Pancreas (tissue), 10 donors: ENCODE data around the gene CAB39L. TPM values are rescaled to one million over a fixed set of nuclear protein-coding genes. Genes with fewer than 3 reads are reported as not detected.

Experiments
- ATAC-seq, 4 donors: fragments of 200-7000 bp; cut with Tn5 transposase; one replicate each; pipeline versions ENCODE4 v1.8.0 to v1.9.1; 2020; ENCODE audit warnings: mild to moderate bottlenecking in 4 of 4, moderate library complexity in 4 of 4
- DNase-seq, 6 donors: peaks; one replicate each; pipeline ENCODE4 v3.0.0-alpha.2; 2020
- FAIRE-seq: peaks from 2 replicates; lab custom pipeline; 2012; peaks lifted over from hg19 to GRCh38; lab: Jason Lieb, UNC
- H3K27ac ChIP-seq, 4 donors: fragments of 200-600 bp; sonication (generic); 1 replicate in 3 of 4; 2 replicates in 1 of 4; pipeline versions ENCODE4 v1.5.0 to v1.8.0; 2020
- H3K27me3 ChIP-seq, 4 donors: fragments of 200-600 bp; one replicate each; pipeline ENCODE4 v1.8.0; 2021
- H3K36me3 ChIP-seq, 3 donors: fragments of 200-600 bp; sonication (generic) in 1 of 3; one replicate each; pipeline versions ENCODE4 v1.5.0 to v1.8.0; 2020 to 2021
- H3K4me1 ChIP-seq, 3 donors: fragments of 200-600 bp; one replicate each; pipeline ENCODE4 v1.8.0; 2021
- H3K4me3 ChIP-seq, 4 donors: fragments of 200-600 bp; sonication (generic) in 2 of 4; one replicate each; pipeline versions ENCODE4 v1.5.0 to v1.8.0; 2020 to 2021
- H3K9me3 ChIP-seq, 4 donors: fragments of 200-600 bp; one replicate each; pipeline ENCODE4 v1.8.0; 2021
- CTCF ChIP-seq, 4 donors: fragments of 200-600 bp; sonication (generic) in 3 of 4; IDR thresholded peaks; one replicate each; pipeline versions ENCODE4 v1.5.0 to v1.8.0; 2021; ENCODE audit warnings: antibody characterized with exemption in 4 of 4
- WGBS, 2 donors: extraction: QIAGEN DNeasy Blood & Tissue Kit; methylation state at CpG; one replicate each; pipeline ENCODE4 v1.1.7; 2013; 5-methylcytosine and 5-hydroxymethylcytosine counted together
- intact Hi-C, 3 donors: fragments of 100-400 bp; cut with DNase I; formaldehyde crosslinking; loops; one replicate each; pipeline versions ENCODE4 v1.11.1 to v1.14.2; 2022
- polyA plus RNA-seq, 2 donors: library from polyadenylated mRNA; stranded (reverse); fragments of 200-250 nt; gene quantifications; one replicate each; pipeline ENCODE4 v1.2.3, GENCODE V29; 2013
- total RNA-seq, 6 donors: library from RNA; stranded (reverse); fragmentation: NEBNext Ultra II Directional in 4 of 6; extraction: Animal tissue kit (Norgen Biotek cat#: 25700) in 4 of 6; gene quantifications; one replicate each; pipeline versions ENCODE4 v1.2.1 to v1.2.4, GENCODE V29; 2021 to 2023
- donor health status: healthy with polysubstance abuse.
- donor health status: DM: no; HTN: no; CAD: no; lungs with moderate emphysema.
- donor health status: DM: no; HTN: no; CAD: no.
- donor health status: control.
- donor health status: control.
- donor health status: Bipolar disorder and iron deficiency.
- donor health status: DM: yes; HTN: yes; CAD: no.
- donor health status: DM: no; HTN: no; CAD: no.
- donor health status: DM: no; HTN: no; CAD: no.
- donor health status: DM: yes; HTN: yes; CAD: no.

Gene CAB39L
- total and polyA plus RNA-seq, 8 donors = 2.7 to 8.4 (median 5.0) TPM

- Histone ChIP-seq H3K27ac (no peak overlapping the region), H3K27me3 (no peaks in the 10 kb centered on the region), H3K9me3 (no peaks in the 10 kb centered on the region), H3K4me1 (no peaks in the 10 kb centered on the region), H3K36me3 (no peaks in the 10 kb centered on the region), H3K4me3 (no peak overlapping the region)
- TF ChIP-seq CTCF (IDR thresholded peaks at IDR 0.05) = no peak
- 36 to 45% methylated on average over 6 of the region's 6 CpGs for WGBS, 2 donors
- no peak for FAIRE-seq
- intact Hi-C loops = no loop called here
- peak in 1 of 6 donors; percentile 66 for DNase-seq
- ATAC-seq = peak in 2 of 4 donors; percentile 35 to 42
Measured at GRCh38 chr13:49292742-49293486, 150.9 kb downstream of the CAB39L start.

DNA sequence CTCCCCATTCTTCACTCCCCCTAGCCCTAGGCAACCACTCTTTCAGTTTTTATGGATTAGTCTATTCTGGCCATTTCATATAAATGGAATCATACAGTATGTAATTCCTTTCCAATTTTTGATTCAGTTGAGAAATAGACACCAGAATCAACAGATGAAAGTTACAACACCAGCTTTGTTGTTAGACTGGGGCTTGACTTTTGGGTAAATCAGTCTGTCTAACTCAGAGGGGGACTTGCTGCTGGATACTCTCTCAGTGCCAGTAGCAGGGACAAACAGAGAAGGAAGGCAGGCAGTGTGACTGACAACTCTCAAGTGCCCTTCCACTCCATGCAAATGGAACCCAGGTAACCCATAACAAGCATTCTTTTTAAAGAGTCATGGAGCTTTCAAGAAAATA, 155.4 kb downstream of the CAB39L start:
- DNase-seq (no peak), FAIRE-seq (no peak), ATAC-seq (no peak)
- intact Hi-C loops = no loop called here
- Histone ChIP-seq H3K4me1 (no peaks in the 10 kb centered on the region), H3K9me3 (no peaks in the 10 kb centered on the region), H3K36me3 (no peaks in the 10 kb centered on the region), H3K27me3 (no peaks in the 10 kb centered on the region), H3K27ac (no peak overlapping the region), H3K4me3 (no peak overlapping the region)
- no peak for TF ChIP-seq CTCF (IDR thresholded peaks at IDR 0.05)

DNA sequence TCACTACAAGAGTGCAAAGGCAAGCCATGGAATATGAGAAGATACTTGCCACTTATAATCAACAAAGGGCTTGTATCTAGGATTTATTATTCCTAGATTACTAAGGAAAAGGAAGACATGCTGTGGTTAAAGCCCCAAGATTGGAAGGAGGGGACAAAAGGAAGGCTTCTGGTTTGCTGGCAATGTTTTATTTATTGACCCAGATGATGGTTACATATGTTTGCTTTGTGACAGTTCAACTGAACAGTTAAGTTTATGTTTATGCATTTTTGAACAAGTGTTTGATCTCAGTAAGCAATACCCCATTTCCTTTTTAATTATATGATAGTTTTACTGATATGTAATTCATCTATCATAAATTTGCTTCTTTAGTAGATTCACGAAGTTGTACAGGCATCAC, 155.9 kb downstream of the CAB39L start:
- WGBS, 2 donors = 80 to 88% methylated on average over 1 of the region's 1 CpG
- Histone ChIP-seq H3K9me3 (no peaks in the 10 kb centered on the region), H3K36me3 (no peaks in the 10 kb centered on the region), H3K27ac (no peak overlapping the region), H3K4me1 (no peaks in the 10 kb centered on the region), H3K4me3 (no peak overlapping the region), H3K27me3 (no peaks in the 10 kb centered on the region)
- TF ChIP-seq CTCF (IDR thresholded peaks at IDR 0.05) = no peak
- ATAC-seq (no peak), FAIRE-seq (no peak), DNase-seq (no peak)
- intact Hi-C loops = no loop called here

DNA sequence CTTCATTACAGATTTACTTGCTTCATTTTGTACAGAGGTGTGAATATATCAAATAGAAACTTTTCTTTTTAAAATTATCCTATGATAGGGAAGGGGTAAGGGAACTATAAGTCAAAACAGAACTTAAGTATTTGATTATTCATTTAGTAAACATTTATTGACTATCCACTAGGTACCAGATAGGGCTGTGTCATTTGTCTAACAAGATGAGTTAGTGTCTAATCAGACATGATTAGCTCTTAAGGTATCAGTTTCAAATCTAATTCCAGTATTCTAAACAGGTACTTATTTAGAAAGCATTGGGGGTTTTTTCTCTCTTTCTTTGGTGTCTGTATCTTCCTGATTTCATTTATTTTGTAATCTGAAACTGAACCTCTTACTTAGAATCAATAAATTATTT, 164.0 kb downstream of the CAB39L start:
- Histone ChIP-seq H3K9me3 (no peaks in the 10 kb centered on the region), H3K27ac (no peak overlapping the region), H3K36me3 (no peaks in the 10 kb centered on the region), H3K4me1 (no peaks in the 10 kb centered on the region), H3K27me3 (no peaks in the 10 kb centered on the region), H3K4me3 (no peak overlapping the region)
- ATAC-seq (no peak), FAIRE-seq (no peak), DNase-seq (no peak)
- TF ChIP-seq CTCF (IDR thresholded peaks at IDR 0.05) = no peak
- intact Hi-C loops = no loop called here

DNA sequence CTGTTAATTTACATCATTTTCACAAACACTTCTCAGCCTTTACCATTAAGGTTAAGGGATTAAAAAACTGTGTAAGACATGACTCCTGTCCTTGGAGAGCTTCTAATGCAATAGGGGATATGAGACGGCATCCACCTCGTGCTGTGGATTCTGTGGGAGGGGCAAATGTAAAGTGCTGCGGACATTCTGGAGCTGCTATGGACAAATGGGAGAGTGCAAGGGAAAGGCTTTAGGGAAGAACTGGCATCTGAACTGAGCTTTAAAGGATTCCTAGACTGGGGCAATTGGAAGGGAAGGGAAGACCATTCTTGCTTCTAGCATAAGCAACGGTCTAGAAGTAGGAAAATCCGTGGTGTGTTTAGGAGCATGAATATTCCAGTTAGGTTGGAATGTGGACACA, 164.8 kb downstream of the CAB39L start:
- H3K9me3 ChIP-seq = no peaks in the 10 kb centered on the region
- 74 to 78% methylated on average over 5 of the region's 5 CpGs for WGBS, 2 donors
- H3K4me3 ChIP-seq = no peak overlapping the region
- no peaks in the 10 kb centered on the region for H3K4me1 ChIP-seq
- H3K27me3 ChIP-seq = no peaks in the 10 kb centered on the region
- no peak for DNase-seq
- no peak overlapping the region for H3K27ac ChIP-seq
- intact Hi-C loops = no loop called here
- no peaks in the 10 kb centered on the region for H3K36me3 ChIP-seq
- no peak for TF ChIP-seq CTCF (IDR thresholded peaks at IDR 0.05)
- no peak for FAIRE-seq
- no peak for ATAC-seq
